GM12892 (cell line): ENCODE results near the gene SYCN.

Experiments used
- POLR2A ChIP-seq: IDR thresholded peaks from 2 replicates; pipeline ENCODE4 v1.6.1; 2011; ENCODE audit warnings: low read depth, low read length, control low read depth
- POLR2AphosphoS5 ChIP-seq: IDR thresholded peaks from 2 replicates; pipeline ENCODE4 v1.6.1; 2011; ENCODE audit warnings: low read depth, low read length, control low read depth
- TAF1 ChIP-seq: IDR thresholded peaks from 2 replicates; pipeline ENCODE4 v1.6.1; 2011; ENCODE audit warnings: low read depth, mild to moderate bottlenecking, control low read depth, low read length, borderline replicate concordance

GRCh38 chr19:39236527-39236926, 32.5 kb upstream of the SYCN start:
- no peak for TF ChIP-seq TAF1
- TF ChIP-seq POLR2A, result no peak
- no peak for TF ChIP-seq POLR2AphosphoS5
